CD4-positive, alpha-beta T cell (primary cell): ENCODE data around the gene VWF. TPM values are rescaled to one million over a fixed set of nuclear protein-coding genes. Genes with fewer than 3 reads are reported as not detected.
"Not testable (repeated sequence)": the region's sequence is repeated elsewhere in the genome, so short reads cannot be mapped to it uniquely, and the experiment has no call there.

ENCODE experiments used
- ATAC-seq: fragments of 200-7000 bp; cut with Tn5 transposase; one replicate; pipeline ENCODE4 v1.10.0; 2022; ENCODE audit warnings: mild to moderate bottlenecking; ENCODE audit not compliant: poor library complexity
- CTCF ChIA-PET: fragments of 350-600 bp; sonication (Branson Sonifier 250); formaldehyde crosslinking; loops from one replicate; lab custom pipeline; 2021; ENCODE audit warnings: antibody characterized with exemption, inconsistent platforms; lab: Charles Lee
- POLR2A ChIA-PET: fragments of 350-600 bp; sonication (Branson Sonifier 250); formaldehyde crosslinking; loops from one replicate; lab custom pipeline; 2021; ENCODE audit warnings: antibody characterized with exemption, inconsistent platforms; lab: Charles Lee
- DNase-seq, 14 experiments: peaks; one replicate each; pipeline ENCODE4 v3.0.0-alpha.2; 2013 to 2020; ENCODE audit warnings: mixed read lengths in 2 of 14
- H3K27ac ChIP-seq, 2 donors: one replicate each; pipeline versions ENCODE4 v1.5.1 to v1.7.0; 2013; ENCODE audit warnings: low read length in 2 of 2, low read depth in 1 of 2, mild to moderate bottlenecking in 1 of 2
- H3K27me3 ChIP-seq, 2 experiments: 1 replicate in 1 of 2; 2 replicates in 1 of 2; pipeline versions ENCODE4 v1.6.1 to v1.7.0; 2013; ENCODE audit warnings: low read length in 2 of 2, control low read depth in 1 of 2, mild to moderate bottlenecking in 1 of 2, moderate library complexity in 1 of 2; ENCODE audit not compliant: insufficient read depth in 2 of 2, control insufficient read depth in 1 of 2
- H3K36me3 ChIP-seq: one replicate; pipeline ENCODE4 v1.6.1; 2013; ENCODE audit warnings: low read length, control low read depth; ENCODE audit not compliant: insufficient read depth
- H3K4me1 ChIP-seq: one replicate; pipeline ENCODE4 v1.6.1; 2013; ENCODE audit warnings: low read length, control low read depth; ENCODE audit not compliant: insufficient read depth
- H3K4me3 ChIP-seq: one replicate; pipeline ENCODE4 v1.5.1; 2013; ENCODE audit warnings: mild to moderate bottlenecking, low read length, moderate library complexity
- H3K9me3 ChIP-seq, 2 experiments: 1 replicate in 1 of 2; 2 replicates in 1 of 2; pipeline versions ENCODE4 v1.6.1 to v1.7.0; 2013; ENCODE audit warnings: low read length in 2 of 2, mild to moderate bottlenecking in 2 of 2, control low read depth in 1 of 2, moderate library complexity in 1 of 2; ENCODE audit not compliant: control insufficient read depth in 1 of 2, insufficient read depth in 1 of 2
- H3K27ac Mint-ChIP-seq: one replicate; pipeline ENCODE4 v1.8.0; 2020; ENCODE audit warnings: mixed read lengths
- H3K27me3 Mint-ChIP-seq: one replicate; pipeline ENCODE4 v1.8.0; 2021; ENCODE audit warnings: mixed read lengths
- H3K36me3 Mint-ChIP-seq: one replicate; pipeline ENCODE4 v1.8.0; 2021; ENCODE audit warnings: low read depth, mixed read lengths
- H3K4me1 Mint-ChIP-seq: one replicate; pipeline ENCODE4 v1.8.0; 2021; ENCODE audit warnings: low read depth, mixed read lengths
- H3K4me3 Mint-ChIP-seq: one replicate; pipeline ENCODE4 v1.8.0; 2020; ENCODE audit warnings: mild to moderate bottlenecking, mixed read lengths
- H3K9me3 Mint-ChIP-seq: one replicate; pipeline ENCODE4 v1.8.0; 2020; ENCODE audit warnings: mixed read lengths
- CTCF ChIP-seq: fragments of 200-600 bp; IDR thresholded peaks from one replicate; pipeline ENCODE4 v1.8.0; 2022; ENCODE audit warnings: antibody characterized with exemption, mild to moderate bottlenecking
- intact Hi-C, 2 experiments: fragments of 100-400 bp; cut with DNase I in 1 of 2; cut with micrococcal nuclease in 1 of 2; formaldehyde crosslinking; loops; one replicate each; pipeline versions ENCODE4 v1.15.1 to v1.9.0; 2023 to 2025; cut with DNase I, micrococcal nuclease
- total RNA-seq, 174 experiments: library from RNA in 2 of 174; stranded (reverse) in 2 of 174; gene quantifications; one replicate each; pipeline ENCODE4 v1.2.3 and lab custom pipeline; 2021 to 2026

VWF gene
- total RNA-seq, 2 experiments from 2014 or later, result 0.20 TPM; not detected in 1

DNA sequence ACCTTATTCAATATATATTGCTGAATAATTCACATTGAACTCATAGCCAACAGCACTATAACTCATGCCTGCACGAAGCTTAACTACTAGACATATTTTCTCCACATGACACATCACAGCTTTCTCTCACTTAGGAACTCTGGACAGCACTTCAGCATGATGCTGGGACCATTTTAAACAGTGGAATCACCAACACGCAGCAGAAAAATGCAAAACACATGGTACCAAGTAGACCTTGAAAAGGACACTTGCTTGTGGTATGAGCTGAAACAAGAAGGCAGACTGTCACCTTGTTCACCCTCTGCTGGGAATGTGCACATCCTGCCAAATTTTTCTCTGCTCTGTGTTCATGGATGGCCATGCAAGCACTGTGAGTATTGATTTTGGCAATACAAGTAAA is 40.9 kb upstream of the VWF start:
- Mint-ChIP-seq H3K27me3 (peaks cover 5% of the 10 kb centered on the region), H3K27ac (no peak overlapping the region), H3K36me3 (no peaks in the 10 kb centered on the region), H3K9me3 (no peaks in the 10 kb centered on the region), H3K4me1 (peaks cover 27% of the 10 kb centered on the region), H3K4me3 (no peak overlapping the region)
- H3K4me3 ChIP-seq, result no peak overlapping the region
- peaks cover 32% of the 10 kb centered on the region for H3K4me1 ChIP-seq
- intact Hi-C loops, result no loop called here
- no peak for TF ChIP-seq CTCF
- DNase-seq, result no peak
- no peak for ATAC-seq
- H3K36me3 ChIP-seq, result no peaks in the 10 kb centered on the region
- no peaks in the 10 kb centered on the region for H3K9me3 ChIP-seq
- H3K27ac ChIP-seq, result no peak overlapping the region
- POLR2A ChIA-PET, result no interaction called here
- CTCF ChIA-PET, result no interaction called here
- no peaks in the 10 kb centered on the region for H3K27me3 ChIP-seq

- Histone ChIP-seq H3K4me1 (peaks cover 23% of the 10 kb centered on the region), H3K36me3 (no peaks in the 10 kb centered on the region), H3K27ac (no peak overlapping the region), H3K4me3 (no peak overlapping the region), H3K9me3 (no peaks in the 10 kb centered on the region), H3K27me3 (no peaks in the 10 kb centered on the region)
- H3K4me1 Mint-ChIP-seq, result peaks cover 17% of the 10 kb centered on the region
- ATAC-seq (no peak), DNase-seq (no peak)
- no peaks in the 10 kb centered on the region for H3K36me3 Mint-ChIP-seq
- CTCF ChIA-PET, result no interaction called here
- H3K9me3 Mint-ChIP-seq, result no peaks in the 10 kb centered on the region
- no peak overlapping the region for H3K4me3 Mint-ChIP-seq
- H3K27ac Mint-ChIP-seq, result no peak overlapping the region
- peaks cover 5% of the 10 kb centered on the region for H3K27me3 Mint-ChIP-seq
- TF ChIP-seq CTCF, result no peak
- POLR2A ChIA-PET, result interaction anchor here (0.9 to 1.1 kb wide), 2 partner anchors 22 to 24 kb away, joined by 3 read pairs; no protein-coding TSS in a partner anchor
- intact Hi-C loops, result no loop called here
Measured at GRCh38 chr12:6163416-6164060, 39.1 kb upstream of the VWF start.

DNA sequence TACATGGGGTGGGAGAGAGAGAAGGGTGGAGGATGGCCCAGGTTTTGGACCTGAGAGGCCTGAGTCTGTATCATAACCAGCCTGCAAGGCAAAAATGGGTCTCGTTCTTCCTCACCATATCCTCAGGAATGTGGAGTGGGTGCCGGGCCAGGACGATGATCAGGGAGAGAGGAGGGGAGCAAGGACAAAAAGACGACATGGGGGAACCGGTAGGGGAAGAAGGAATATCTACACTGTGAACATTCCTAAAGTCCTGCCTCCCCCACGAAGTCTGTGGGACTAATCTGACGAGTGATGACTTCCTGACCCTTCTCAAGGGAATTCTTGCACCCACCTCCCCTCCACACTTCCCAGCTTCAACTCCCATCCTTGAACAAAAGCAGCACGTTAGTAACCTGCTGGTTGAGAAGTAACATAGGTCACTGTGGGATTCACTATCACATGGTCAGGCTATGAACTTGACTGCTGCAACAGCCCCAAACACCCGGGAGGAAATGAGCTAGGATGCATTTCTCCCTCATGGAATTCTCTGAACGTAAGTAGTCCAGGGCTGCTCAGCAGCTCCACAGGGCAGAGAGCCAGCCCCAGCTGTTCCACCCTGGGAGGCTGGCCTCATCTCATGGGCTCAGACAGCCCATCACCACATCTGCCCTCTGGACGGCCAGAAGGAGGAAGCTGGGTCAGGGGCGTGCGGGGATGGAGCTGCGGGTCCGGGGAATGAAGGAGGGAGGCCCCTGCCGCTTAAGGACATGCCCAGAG is 36.8 kb upstream of the VWF start:
- H3K4me3 ChIP-seq, result no peak overlapping the region
- ChIA-PET CTCF (no interaction called here), POLR2A (interaction anchor here (0.7 kb wide), 1 partner anchor 20 kb away, joined by 3 read pairs; no protein-coding TSS in a partner anchor)

DNA sequence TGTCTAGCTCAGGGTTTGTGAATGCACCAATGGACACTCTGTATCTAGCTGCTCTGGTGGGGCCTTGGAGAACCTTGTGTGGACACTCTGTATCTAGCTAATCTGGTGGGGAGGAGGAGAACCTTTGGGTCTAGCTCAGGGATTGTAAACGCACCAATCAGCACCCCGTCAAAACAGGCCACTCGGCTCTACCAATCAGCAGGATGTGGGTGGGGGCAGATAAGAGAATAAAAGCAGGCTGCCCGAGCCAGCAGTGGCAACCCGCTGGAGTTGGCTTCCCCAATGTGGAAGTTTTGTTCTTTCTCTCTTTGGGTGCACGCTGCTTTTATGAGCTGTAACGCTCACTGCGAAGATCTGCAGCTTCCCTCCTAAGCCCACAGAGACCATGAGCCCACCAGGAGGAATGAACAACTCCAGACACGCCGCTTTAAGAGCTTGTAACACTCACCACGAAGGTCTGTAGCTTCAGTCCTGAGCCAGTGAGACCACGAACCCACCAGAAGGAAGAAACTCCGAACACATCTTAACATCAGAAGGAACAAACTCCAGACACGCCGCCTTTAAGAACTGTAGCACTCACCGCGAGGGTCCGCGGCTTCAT is 35.7 kb upstream of the VWF start:
- CTCF ChIA-PET, intact Hi-C loops, DNase-seq, H3K4me1 ChIP-seq, H3K4me3 Mint-ChIP-seq, H3K36me3 ChIP-seq, H3K27ac ChIP-seq, H3K27me3 ChIP-seq, POLR2A ChIA-PET, H3K4me3 ChIP-seq, H3K27ac Mint-ChIP-seq, H3K9me3 ChIP-seq, H3K36me3 Mint-ChIP-seq, H3K9me3 Mint-ChIP-seq, H3K4me1 Mint-ChIP-seq, ATAC-seq, H3K27me3 Mint-ChIP-seq: not testable (repeated sequence)

More for the DNA sequence above, 36.8 kb upstream of the VWF start:
- Histone ChIP-seq H3K36me3 (no peaks in the 10 kb centered on the region), H3K27me3 (no peaks in the 10 kb centered on the region), H3K9me3 (no peaks in the 10 kb centered on the region), H3K27ac (no peak overlapping the region), H3K4me1 (peaks cover 7% of the 10 kb centered on the region)
- no peak for TF ChIP-seq CTCF
- Mint-ChIP-seq H3K4me1 (no peaks in the 10 kb centered on the region), H3K4me3 (no peak overlapping the region), H3K27ac (no peak overlapping the region), H3K27me3 (peaks cover 5% of the 10 kb centered on the region), H3K9me3 (no peaks in the 10 kb centered on the region), H3K36me3 (no peaks in the 10 kb centered on the region)
- ATAC-seq (no peak), DNase-seq (no peak)
- intact Hi-C loops, result no loop called here
